KOPT-K1 (cell line): Measurements from ENCODE around the gene LIMA1.

Experiments
- H3K27ac ChIP-seq: fragments of 200-600 bp; sonication (generic); 2 replicates; pipeline ENCODE4 v1.5.1; 2016; ENCODE audit warnings: antibody characterized with exemption, mild to moderate bottlenecking, low read depth, low read length; ENCODE audit not compliant: poor library complexity, severe bottlenecking
- H3K36me3 ChIP-seq: fragments of 200-600 bp; sonication (generic); 2 replicates; pipeline ENCODE4 v1.5.1; 2017; ENCODE audit warnings: antibody characterized with exemption, mild to moderate bottlenecking, low read length, moderate library complexity; ENCODE audit not compliant: insufficient read depth
- H3K9me3 ChIP-seq: fragments of 200-600 bp; sonication (generic); 2 replicates; pipeline ENCODE4 v1.5.1; 2017; ENCODE audit warnings: antibody characterized with exemption, low read length, mild to moderate bottlenecking; ENCODE audit not compliant: insufficient read depth, poor library complexity, severe bottlenecking

Gene LIMA1

DNA sequence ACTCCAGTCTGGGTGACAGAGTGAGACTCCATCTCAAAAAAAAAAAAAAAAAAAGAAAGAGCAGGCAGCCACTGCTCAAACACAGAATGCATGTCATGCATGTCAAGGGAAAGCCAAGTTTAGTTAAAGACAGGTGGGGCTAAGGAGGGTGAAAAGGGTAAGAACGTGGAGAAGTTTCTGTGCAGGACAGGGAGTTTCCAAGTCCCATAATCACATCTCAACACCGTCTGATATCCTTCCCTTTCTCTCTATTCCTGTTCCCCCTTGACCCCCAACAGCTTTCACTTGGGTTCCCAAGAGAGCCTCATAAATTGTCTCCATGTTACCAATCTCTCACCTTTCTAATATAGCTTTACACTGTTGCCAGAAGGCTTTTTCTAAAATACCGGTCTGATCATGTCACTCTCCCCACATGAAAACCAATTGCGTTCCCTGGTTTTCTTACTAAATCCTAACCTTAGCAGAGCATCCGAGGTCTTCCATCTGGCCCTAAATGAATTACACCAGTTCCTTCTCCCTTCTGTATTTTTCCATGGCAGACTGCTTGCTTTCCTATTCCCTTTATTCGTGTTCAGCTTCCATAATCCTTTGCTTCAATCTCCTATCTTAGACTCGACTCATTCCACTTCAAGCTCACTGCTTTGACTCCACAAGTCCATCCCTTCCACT is 37.0 kb downstream of the LIMA1 start:
- Histone ChIP-seq H3K9me3 (no peaks in the 10 kb centered on the region), H3K36me3 (no peaks in the 10 kb centered on the region), H3K27ac (no peak overlapping the region)

DNA sequence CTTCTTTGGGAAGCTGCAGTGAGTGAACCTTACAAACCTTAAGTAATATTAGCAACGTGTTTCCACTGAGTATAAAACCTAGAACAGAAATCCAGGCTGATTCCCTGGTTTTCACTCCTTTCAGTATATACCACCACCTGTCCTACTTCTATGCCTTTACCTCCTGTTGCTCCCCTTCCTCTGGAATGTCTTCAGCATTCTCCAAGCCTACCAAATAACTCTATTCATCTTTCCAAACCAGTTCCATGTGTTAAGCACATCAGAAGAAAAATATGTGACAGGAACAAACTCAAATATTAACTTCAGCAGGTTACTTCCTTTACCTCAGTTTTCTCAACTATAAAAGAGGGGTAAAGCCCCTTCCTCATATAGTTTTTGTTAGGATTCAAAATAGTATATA is 39.8 kb downstream of the LIMA1 start:
- H3K36me3 ChIP-seq = no peaks in the 10 kb centered on the region
- H3K9me3 ChIP-seq = no peaks in the 10 kb centered on the region
- no peak overlapping the region for H3K27ac ChIP-seq

- Histone ChIP-seq H3K9me3 (no peaks in the 10 kb centered on the region), H3K36me3 (no peaks in the 10 kb centered on the region), H3K27ac (no peak overlapping the region)
Measured at GRCh38 chr12:50242751-50243191, 40.5 kb downstream of the LIMA1 start.

DNA sequence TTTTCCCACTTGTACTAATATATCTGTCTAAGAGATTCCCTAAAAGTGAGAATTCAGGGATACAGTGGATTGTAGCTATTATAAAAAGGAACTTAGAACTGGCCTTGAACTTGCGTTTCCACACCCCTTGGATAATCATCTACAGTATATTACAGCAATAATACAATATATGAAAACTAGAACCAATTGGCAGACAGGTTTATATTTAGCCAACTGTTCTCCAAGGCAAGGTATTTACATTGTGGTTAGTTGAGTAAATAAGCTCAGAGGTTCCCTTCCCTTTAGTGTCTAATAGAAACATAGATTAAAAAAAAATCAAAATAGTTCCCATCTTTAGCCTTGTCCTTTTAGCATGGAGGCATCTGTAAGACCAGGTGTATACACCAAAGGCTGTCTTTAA is 42.1 kb downstream of the LIMA1 start:
- Histone ChIP-seq H3K9me3 (no peaks in the 10 kb centered on the region), H3K36me3 (no peaks in the 10 kb centered on the region), H3K27ac (no peak overlapping the region)

DNA sequence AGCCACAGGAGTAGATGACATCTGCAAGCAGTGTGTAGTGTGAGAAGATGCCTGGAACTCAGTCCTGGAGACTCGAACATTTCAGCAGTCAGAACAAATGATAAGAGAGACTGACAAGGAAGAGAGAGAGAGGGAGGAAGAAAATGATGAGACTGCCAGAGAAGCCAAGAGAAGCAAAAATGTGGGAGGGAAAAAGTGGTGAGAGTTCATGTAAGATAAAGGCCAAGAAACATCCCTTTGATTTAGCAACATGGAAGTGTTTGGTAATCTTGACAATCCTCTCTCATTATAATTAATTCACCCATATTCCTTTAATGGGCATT is 42.6 kb downstream of the LIMA1 start:
- Histone ChIP-seq H3K9me3 (no peaks in the 10 kb centered on the region), H3K27ac (no peak overlapping the region), H3K36me3 (no peaks in the 10 kb centered on the region)

DNA sequence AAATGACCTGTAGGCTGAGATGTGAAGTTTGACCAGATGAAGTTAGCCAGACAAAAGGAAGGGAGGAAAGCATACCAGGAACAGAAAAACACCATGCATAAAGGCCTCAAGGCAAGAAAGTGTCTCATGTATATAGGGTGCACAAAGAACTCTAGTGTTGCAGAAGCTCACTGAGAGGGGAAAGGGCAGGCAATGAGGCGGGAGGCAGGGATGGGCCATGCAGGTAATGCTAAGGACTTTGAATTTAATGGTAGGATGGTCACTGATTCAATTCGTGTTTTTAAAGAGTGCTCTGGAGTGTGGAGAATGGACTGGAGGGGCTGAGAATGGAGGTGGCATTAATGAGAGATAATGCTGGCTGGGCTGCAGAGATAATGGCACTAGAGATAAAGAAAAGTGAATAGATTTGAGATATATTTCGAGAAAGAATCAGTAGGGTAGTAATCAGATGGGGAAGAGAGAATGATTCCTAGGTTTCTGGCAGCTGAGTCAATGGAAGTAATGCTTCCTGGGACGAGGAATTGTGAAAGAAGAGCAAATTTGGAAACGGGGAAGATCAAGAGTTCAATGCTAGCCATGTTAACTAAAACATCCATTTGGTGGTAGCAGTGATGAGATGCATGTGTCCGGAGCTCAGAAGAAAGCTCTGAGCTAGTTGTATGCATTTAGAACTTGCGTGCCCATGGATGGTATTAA is 43.1 kb downstream of the LIMA1 start:
- Histone ChIP-seq H3K27ac (no peak overlapping the region), H3K36me3 (no peaks in the 10 kb centered on the region), H3K9me3 (no peaks in the 10 kb centered on the region)

GRCh38 chr12:50239355-50239891 is 43.9 kb downstream of the LIMA1 start:
- no peaks in the 10 kb centered on the region for H3K9me3 ChIP-seq
- H3K36me3 ChIP-seq = no peaks in the 10 kb centered on the region
- no peak overlapping the region for H3K27ac ChIP-seq

- Histone ChIP-seq H3K27ac (no peak overlapping the region), H3K36me3 (no peaks in the 10 kb centered on the region), H3K9me3 (no peaks in the 10 kb centered on the region)
Measured at GRCh38 chr12:50234347-50234746, 49.0 kb downstream of the LIMA1 start.

GRCh38 chr12:50232771-50233209 is 50.5 kb downstream of the LIMA1 start:
- no peaks in the 10 kb centered on the region for H3K36me3 ChIP-seq
- H3K27ac ChIP-seq = no peak overlapping the region
- H3K9me3 ChIP-seq = no peaks in the 10 kb centered on the region

GRCh38 chr12:50232206-50232605 is 51.1 kb downstream of the LIMA1 start:
- H3K27ac ChIP-seq = no peak overlapping the region

DNA sequence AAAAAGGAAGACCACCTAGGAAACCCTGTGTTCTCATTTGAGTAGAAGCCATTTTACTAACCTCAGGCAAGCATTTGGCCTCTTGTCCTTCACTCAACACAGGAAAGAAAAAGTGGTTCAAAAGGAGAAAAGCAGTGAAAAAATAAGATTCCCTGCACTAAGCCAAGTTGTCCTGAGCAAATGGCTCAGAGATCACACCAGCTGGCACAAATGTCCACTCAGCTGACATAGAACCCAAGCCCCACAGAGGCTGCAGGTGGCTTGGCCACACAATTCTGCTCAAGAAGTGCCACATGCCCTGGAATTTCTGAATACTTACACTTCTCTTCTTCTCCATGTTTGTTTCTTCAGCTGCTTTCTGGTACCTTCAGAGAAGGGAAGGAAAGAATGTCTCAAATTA is 52.0 kb downstream of the LIMA1 start:
- H3K27ac ChIP-seq = no peak overlapping the region
- H3K36me3 ChIP-seq = no peaks in the 10 kb centered on the region
- no peaks in the 10 kb centered on the region for H3K9me3 ChIP-seq

More at GRCh38 chr12:50232206-50232605, 51.1 kb downstream of the LIMA1 start:
- Histone ChIP-seq H3K9me3 (no peaks in the 10 kb centered on the region), H3K36me3 (no peaks in the 10 kb centered on the region)

DNA sequence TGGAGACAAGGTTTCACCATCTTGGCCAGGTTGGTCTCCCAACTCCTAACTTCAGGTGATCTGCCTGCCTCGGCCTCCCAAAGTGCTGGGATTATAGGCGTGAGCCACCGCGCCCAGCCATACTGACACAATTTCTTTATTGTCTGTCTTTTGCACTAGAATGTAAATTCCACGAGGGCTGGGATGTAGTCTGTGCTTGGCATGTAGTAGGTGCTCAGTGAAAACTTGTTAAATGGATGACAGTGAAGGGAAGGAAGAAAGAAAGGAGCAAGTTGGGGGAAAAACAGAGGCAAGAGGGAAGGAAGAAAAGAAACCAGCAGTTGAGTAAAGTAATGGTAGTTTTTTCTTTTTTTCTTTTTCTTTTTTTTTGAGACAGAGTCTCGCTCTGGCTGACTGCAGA is 53.1 kb downstream of the LIMA1 start:
- no peaks in the 10 kb centered on the region for H3K9me3 ChIP-seq
- H3K27ac ChIP-seq = no peak overlapping the region
- H3K36me3 ChIP-seq = no peaks in the 10 kb centered on the region

- H3K27ac ChIP-seq = no peak overlapping the region
- H3K36me3 ChIP-seq = no peaks in the 10 kb centered on the region
- H3K9me3 ChIP-seq = no peaks in the 10 kb centered on the region
Measured at GRCh38 chr12:50224026-50224692, 59.2 kb downstream of the LIMA1 start.

DNA sequence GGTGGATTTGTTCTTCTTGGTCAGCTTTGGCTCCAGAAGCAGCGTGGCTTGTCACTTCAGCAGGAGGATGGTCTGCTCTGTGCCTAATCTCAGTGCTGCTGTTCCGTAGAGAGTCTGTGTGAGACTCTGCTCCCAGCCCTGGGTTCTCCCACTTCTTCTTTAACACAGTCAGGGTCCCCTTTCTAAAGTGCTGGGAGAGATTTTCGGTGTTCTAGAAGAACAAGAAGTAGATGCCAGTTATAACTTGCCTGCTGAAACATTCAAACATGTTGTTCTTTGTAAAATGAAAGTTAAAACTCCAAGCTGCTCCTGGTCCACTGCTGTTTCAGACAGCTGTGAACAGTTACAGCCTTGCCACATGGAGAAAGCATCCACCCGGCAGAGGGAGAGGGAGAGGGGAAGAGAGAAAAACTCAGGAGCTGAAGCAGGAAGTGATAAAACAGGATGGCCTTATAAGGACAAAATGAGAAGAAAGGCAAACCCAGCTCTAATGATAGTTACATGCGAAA is 61.0 kb downstream of the LIMA1 start:
- peak overlapping the region; percentile 67 for H3K27ac ChIP-seq
- no peaks in the 10 kb centered on the region for H3K36me3 ChIP-seq
- H3K9me3 ChIP-seq = no peaks in the 10 kb centered on the region

DNA sequence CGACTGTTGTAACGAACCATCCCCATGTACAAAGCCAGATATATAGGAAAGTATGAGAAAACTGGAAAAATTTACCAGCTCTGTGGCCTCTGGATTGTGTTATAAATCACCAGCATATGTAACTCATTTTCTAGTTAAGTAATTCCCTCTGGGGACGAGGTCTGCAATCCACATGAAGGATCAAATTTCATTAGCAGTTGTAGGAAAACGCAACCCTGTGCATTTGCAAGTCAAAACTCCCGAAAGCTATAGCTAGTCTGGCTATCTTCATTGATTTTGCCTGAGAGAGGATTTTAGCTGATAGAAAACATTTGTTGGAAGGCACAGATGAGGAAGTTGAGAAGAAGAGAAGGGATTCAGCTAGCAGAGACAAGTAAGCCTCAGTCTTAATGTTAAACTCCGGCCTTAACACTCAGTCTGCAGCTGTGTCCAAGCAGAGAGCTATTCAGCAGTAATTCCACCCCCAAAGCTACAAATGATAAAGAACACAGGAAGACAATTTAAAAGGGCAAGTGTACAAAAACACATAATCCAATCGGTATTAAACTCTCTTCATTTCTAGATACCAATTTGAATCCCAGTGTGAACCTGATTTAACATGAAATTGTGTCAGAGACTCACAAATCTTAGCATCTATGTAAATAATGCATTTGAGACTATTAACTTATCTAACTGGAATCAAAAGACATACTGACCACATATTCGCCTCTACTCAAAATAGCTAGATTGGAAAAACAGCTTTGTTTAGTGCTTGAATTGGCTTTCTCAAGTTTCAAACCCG is 61.9 kb downstream of the LIMA1 start:
- no peaks in the 10 kb centered on the region for H3K9me3 ChIP-seq
- H3K36me3 ChIP-seq = no peaks in the 10 kb centered on the region
- H3K27ac ChIP-seq = peak overlapping the region; percentile 67
